ENCODE results near the gene ENTPD1. TPM values are rescaled to one million over a fixed set of nuclear protein-coding genes. Genes with fewer than 3 reads are reported as not detected.

The ENTPD1 gene
- total and polyA plus RNA-seq, 10 of the 15 experiments (the other 5 are each of a cell fraction or from before 2014, with no cell fraction given) = 110 to 413 (median 161) TPM

- TF ChIP-seq SPI1 (IDR thresholded peaks at IDR 0.05; ENCODE audit: borderline replicate concordance, insufficient read depth, low read depth, low read length) (0 out of 2 replicates have a peak, but pooled peaks have one; percentile 3), IKZF1 (conservative IDR thresholded peaks at IDR 0.05) (peak; percentile 70), CHD2 (IDR thresholded peaks at IDR 0.05; ENCODE audit: borderline replicate concordance, low read depth, low read length) (no peak), MEF2B (IDR thresholded peaks at IDR 0.05; ENCODE audit: partially characterized antibody, poor library complexity, severe bottlenecking) (peak; percentile 91), IRF3 (IDR thresholded peaks at IDR 0.05) (no peak)
These were observed 30.1 kb downstream of the ENTPD1 start (continued) for GRCh38 chr10:95785942-95786669.

GRCh38 chr10:95787447-95787846 lies 31.5 kb downstream of the ENTPD1 start:
- 0% methylated on average over 1 of the region's 1 CpG for WGBS (ENCODE audit: insufficient coverage, insufficient replicate concordance, low lambda C conversion rate, missing lambda C conversion rate)
- ChIA-PET POLR2A (interaction anchor here (1.5 to 18.6 kb wide), 5 partner anchors 20 to 93 kb away, joined by 8 to 451 read pairs (median 54); partner anchors contain the start of genes ENTPD1 and TCTN3), CTCF (interaction anchor here (1.4 to 7.5 kb wide), 6 partner anchors 8 to 486 kb away, joined by 3 to 112 read pairs (median 48); partner anchors contain the start of genes ENTPD1 and TCTN3), SMC1A (ENCODE audit: uncharacterized antibody, unreplicated experiment) (interaction anchor here (1.8 to 27.8 kb wide), 7 partner anchors 10 to 93 kb away, joined by 4 to 795 read pairs (median 70); partner anchors contain the start of genes ENTPD1 and TCTN3), RAD21 (ENCODE audit: unreplicated experiment) (interaction anchor here (1.0 to 11.6 kb wide), 10 partner anchors 7 to 503 kb away, joined by 3 to 270 read pairs (median 34); partner anchors contain the start of genes ENTPD1 and TCTN3)
- Histone ChIP-seq H3K27me3 (replicated peaks in 1 of 2; ENCODE audit: control insufficient read depth in 2 of 2, insufficient read depth in 2 of 2, low read length in 1 of 2) (no peaks in the 10 kb centered on the region), H3K27ac (ENCODE audit: control insufficient read depth, insufficient read depth) (peak overlapping the region; percentile 99), H3K4me2 (ENCODE audit: control insufficient read depth, insufficient read depth) (peak overlapping the region; percentile 79), H3K79me2 (ENCODE audit: control insufficient read depth, insufficient read depth, low read length) (peaks cover 98% of the 10 kb centered on the region), H3K9ac (ENCODE audit: control insufficient read depth, insufficient read depth, low read length) (peak overlapping the region; percentile 73; the same call in 1 of the 2 replicates), H3K4me1 (ENCODE audit: control insufficient read depth, insufficient read depth, low read length) (peaks cover 89% of the 10 kb centered on the region), H3K9me3 (replicated peaks; ENCODE audit: control insufficient read depth, insufficient read depth, low read length) (no peaks in the 10 kb centered on the region), H3K4me3 (0 out of 2 replicates have a peak overlapping the region, but pooled peaks have one; percentile 52), H3K36me3 (ENCODE audit: control insufficient read depth in 2 of 2, insufficient read depth in 2 of 2, low read length in 1 of 2) (peaks cover 6 to 9% of the 10 kb centered on the region in 2 experiments; a peak in 3 of 4 replicates), H2AFZ (ENCODE audit: control insufficient read depth, low read depth, low read length) (no peak overlapping the region), H4K20me1 (ENCODE audit: control insufficient read depth, insufficient read depth) (no peaks in the 10 kb centered on the region)
- in situ Hi-C loops (cut with MboI) = no loop called here
- BruUV-seq (replicated peaks) = no TSS peak
- intact Hi-C loops (cut with micrococcal nuclease; ENCODE audit: unreplicated experiment) = loop anchor here (10.0 kb wide), 1 partner anchor 487 kb away; the partner anchor contains the start of gene BLNK
- FAIRE-seq (no peak), DNase-seq (ENCODE audit: low read depth, low spot score) (no peak), ATAC-seq (no peak)
- TF ChIP-seq CREM (IDR thresholded peaks at IDR 0.05; ENCODE audit: low read depth) (no peak), GATAD2B (conservative IDR thresholded peaks at IDR 0.05; ENCODE audit: low read depth) (no peak), NBN (IDR thresholded peaks at IDR 0.05) (no peak), ZNF24 (IDR thresholded peaks at IDR 0.05) (no peak)
